ENCODE results near the gene ALDH1L2.

GRCh38 chr12:104986022-104986941, 98.0 kb downstream of the ALDH1L2 start, which contains the start of gene NOPCHAP1:
- TF ChIP-seq, protein P1, sequence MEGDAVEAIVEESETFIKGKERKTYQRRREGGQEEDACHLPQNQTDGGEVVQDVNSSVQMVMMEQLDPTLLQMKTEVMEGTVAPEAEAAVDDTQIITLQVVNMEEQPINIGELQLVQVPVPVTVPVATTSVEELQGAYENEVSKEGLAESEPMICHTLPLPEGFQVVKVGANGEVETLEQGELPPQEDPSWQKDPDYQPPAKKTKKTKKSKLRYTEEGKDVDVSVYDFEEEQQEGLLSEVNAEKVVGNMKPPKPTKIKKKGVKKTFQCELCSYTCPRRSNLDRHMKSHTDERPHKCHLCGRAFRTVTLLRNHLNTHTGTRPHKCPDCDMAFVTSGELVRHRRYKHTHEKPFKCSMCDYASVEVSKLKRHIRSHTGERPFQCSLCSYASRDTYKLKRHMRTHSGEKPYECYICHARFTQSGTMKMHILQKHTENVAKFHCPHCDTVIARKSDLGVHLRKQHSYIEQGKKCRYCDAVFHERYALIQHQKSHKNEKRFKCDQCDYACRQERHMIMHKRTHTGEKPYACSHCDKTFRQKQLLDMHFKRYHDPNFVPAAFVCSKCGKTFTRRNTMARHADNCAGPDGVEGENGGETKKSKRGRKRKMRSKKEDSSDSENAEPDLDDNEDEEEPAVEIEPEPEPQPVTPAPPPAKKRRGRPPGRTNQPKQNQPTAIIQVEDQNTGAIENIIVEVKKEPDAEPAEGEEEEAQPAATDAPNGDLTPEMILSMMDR (IDR thresholded peaks at IDR 0.05; ENCODE audit: low read length) = no peak
- no peak for TF ChIP-seq EZH2 (IDR thresholded peaks at IDR 0.05; ENCODE audit: borderline replicate concordance, low read length)
